Kidney (tissue), 14 donors: ENCODE measurements around the gene NPB. TPM values are rescaled to one million over a fixed set of nuclear protein-coding genes. Genes with fewer than 3 reads are reported as not detected.

ENCODE experiments used
- DNase-seq, 5 donors: peaks; one replicate each; pipeline ENCODE4 v3.0.0-alpha.2; 2013 to 2020
- FAIRE-seq: peaks from 2 replicates; lab custom pipeline; 2012; peaks lifted over from hg19 to GRCh38; lab: Jason Lieb, UNC
- H3K27ac ChIP-seq, 2 donors: one replicate each; pipeline ENCODE4 v1.7.0; 2013; ENCODE audit warnings: low read depth in 2 of 2, low read length in 2 of 2, inconsistent platforms in 1 of 2
- H3K27me3 ChIP-seq: one replicate; pipeline ENCODE4 v1.7.1; 2013; ENCODE audit warnings: low read length, inconsistent platforms; ENCODE audit not compliant: control insufficient read depth, insufficient read depth
- H3K36me3 ChIP-seq, 3 donors: one replicate each; pipeline versions ENCODE4 v1.7.0 to v1.7.1; 2013; ENCODE audit warnings: low read length in 3 of 3, control low read depth in 1 of 3, inconsistent platforms in 1 of 3; ENCODE audit not compliant: insufficient read depth in 3 of 3, control insufficient read depth in 2 of 3
- H3K4me1 ChIP-seq, 3 donors: one replicate each; pipeline versions ENCODE4 v1.7.0 to v1.7.1; 2013; ENCODE audit warnings: low read length in 3 of 3, inconsistent platforms in 1 of 3, low read depth in 1 of 3; ENCODE audit not compliant: control insufficient read depth in 2 of 3, insufficient read depth in 2 of 3
- H3K4me3 ChIP-seq, 3 donors: one replicate each; pipeline versions ENCODE4 v1.7.0 to v1.8.1; 2013; ENCODE audit warnings: low read length in 3 of 3, control low read depth in 1 of 3, inconsistent platforms in 1 of 3
- H3K9ac ChIP-seq, 3 donors: one replicate each; pipeline versions ENCODE4 v1.7.0 to v1.7.1; 2013; ENCODE audit warnings: low read length in 3 of 3, control low read depth in 1 of 3, inconsistent platforms in 1 of 3
- H3K9me3 ChIP-seq, 3 donors: one replicate each; pipeline versions ENCODE4 v1.7.0 to v1.7.1; 2013; ENCODE audit warnings: low read length in 3 of 3, control low read depth in 1 of 3, inconsistent platforms in 1 of 3; ENCODE audit not compliant: control insufficient read depth in 2 of 3, insufficient read depth in 1 of 3
- CTCF ChIP-seq: IDR thresholded peaks from 3 replicates; pipeline ENCODE4 v1.5.1; 2012; ENCODE audit warnings: mild to moderate bottlenecking, moderate library complexity, borderline replicate concordance; ENCODE audit not compliant: insufficient read depth; ENCODE audit errors: extremely low read depth
- intact Hi-C: fragments of 100-400 bp; cut with DNase I; formaldehyde crosslinking; loops from one replicate; pipeline ENCODE4 v1.11.1; 2022
- polyA plus RNA-seq: library from polyadenylated mRNA; stranded (reverse); fragments of 350-450 nt; fragmentation: Illumina TruSeq; extraction: RNeasy Lipid Tissue Mini Kit (QIAGEN cat#74804); gene quantifications from one replicate; pipeline ENCODE4 v1.2.3, GENCODE V29; 2014; ENCODE audit warnings: low read depth, low replicate concordance; ENCODE audit not compliant: insufficient read depth
- total RNA-seq: library from RNA; stranded (reverse); fragmentation: NEBNext Ultra II Directional; extraction: Animal tissue kit (Norgen Biotek cat#: 25700); gene quantifications from one replicate; pipeline ENCODE4 v1.2.1, GENCODE V29; 2021
- donor health status: control.
- donor health status: control.
- donor health status: control.
- donor health status: control.
- donor health status: control.
- donor health status: DM: yes; HTN: yes; CAD: no.
- donor health status: Normal renal cell carcinoma (clear cell type).

Gene NPB
- total and polyA plus RNA-seq, 2 donors from 2014 or later, result 0.66 to 1.4 TPM

GRCh38 chr17:81860756-81861568 is 41.1 kb upstream of the NPB start:
- H3K9ac ChIP-seq, result peak overlapping the region; percentile 61 to 88 (median 62)
- FAIRE-seq (peak; percentile 94), DNase-seq (peak; percentile 100)
- TF ChIP-seq CTCF, result peak; percentile 1
- H3K4me1 ChIP-seq, result peaks cover 0 to 35% (median 18%) of the 10 kb centered on the region in 3 donors
- H3K4me3 ChIP-seq, result peak overlapping the region; percentile 66 to 78 (median 76)
- peaks cover 2 to 15% (median 10%) of the 10 kb centered on the region in 3 donors for H3K36me3 ChIP-seq
- H3K9me3 ChIP-seq, result no peaks in the 10 kb centered on the region
- intact Hi-C loops, result no loop called here
- H3K27ac ChIP-seq, result peak overlapping the region; percentile 92 to 98
- H3K27me3 ChIP-seq, result no peaks in the 10 kb centered on the region

GRCh38 chr17:81863123-81863675 is 38.8 kb upstream of the NPB start:
- Histone ChIP-seq H3K4me1 (peaks cover 0 to 51% (median 38%) of the 10 kb centered on the region in 3 donors), H3K4me3 (no peak overlapping the region), H3K9me3 (no peaks in the 10 kb centered on the region), H3K27ac (peak overlapping the region in 1 of 2 donors; percentile 41), H3K36me3 (peaks cover 0 to 5% (median 4%) of the 10 kb centered on the region in 3 donors), H3K9ac (no peak overlapping the region), H3K27me3 (no peaks in the 10 kb centered on the region)
- intact Hi-C loops, result no loop called here
- FAIRE-seq, result no peak
- no peak for DNase-seq
- TF ChIP-seq CTCF, result no peak

GRCh38 chr17:81863833-81864768 is 37.9 kb upstream of the NPB start:
- no peak overlapping the region for H3K27ac ChIP-seq
- H3K9ac ChIP-seq, result no peak overlapping the region
- DNase-seq (no peak), FAIRE-seq (no peak)
- intact Hi-C loops, result no loop called here
- H3K27me3 ChIP-seq, result no peaks in the 10 kb centered on the region
- no peaks in the 10 kb centered on the region for H3K9me3 ChIP-seq
- no peak for TF ChIP-seq CTCF
- H3K36me3 ChIP-seq, result peaks cover 0 to 3% (median 0%) of the 10 kb centered on the region in 3 donors
- peaks cover 0 to 45% (median 36%) of the 10 kb centered on the region in 3 donors for H3K4me1 ChIP-seq
- H3K4me3 ChIP-seq, result no peak overlapping the region
